ENCODE measurements around the gene CCDC91. TPM values are rescaled to one million over a fixed set of nuclear protein-coding genes. Genes with fewer than 3 reads are reported as not detected.

CCDC91 gene
- polyA plus RNA-seq (2012; ENCODE audit: insufficient read depth, insufficient read length, low read depth), result 23.5 TPM

GRCh38 chr12:28190321-28191050 is at the start of gene CCDC91:
TSS of gene CCDC91 (plus strand) at chr12:28190456. CDS start at chr12:28257216, 66,760 bp downstream.
- H3K4me1 ChIP-seq, result no peaks in the 10 kb centered on the region
- TF ChIP-seq CTCF (IDR thresholded peaks at IDR 0.05; ENCODE audit: low read depth, low read length), result no peak
- H3K9me3 ChIP-seq, result no peaks in the 10 kb centered on the region
- H3K36me3 ChIP-seq, result no peaks in the 10 kb centered on the region
- peak within 1 kb of the TSS; percentile 77 for H3K4me3 ChIP-seq (ENCODE audit: low read depth, low read length)
- peak; percentile 86 for DNase-seq
- no peaks in the 10 kb centered on the region for H3K27me3 ChIP-seq

- no peaks in the 10 kb centered on the region; the same call in 1 of the 2 replicates for H3K27me3 ChIP-seq
- TF ChIP-seq CTCF (IDR thresholded peaks at IDR 0.05; ENCODE audit: low read depth, low read length), result no peak
- H3K36me3 ChIP-seq, result no peaks in the 10 kb centered on the region
- H3K4me1 ChIP-seq, result no peaks in the 10 kb centered on the region
- H3K9me3 ChIP-seq, result no peaks in the 10 kb centered on the region
- H3K4me3 ChIP-seq (ENCODE audit: low read depth, low read length), result no peak overlapping the region
- no peak for DNase-seq
Measured at GRCh38 chr12:28144059-28144458, 46.2 kb upstream of the CCDC91 start.

GRCh38 chr12:28144532-28144931 is 45.7 kb upstream of the CCDC91 start:
- H3K4me3 ChIP-seq (ENCODE audit: low read depth, low read length), result no peak overlapping the region
- H3K36me3 ChIP-seq, result no peaks in the 10 kb centered on the region
- TF ChIP-seq CTCF (IDR thresholded peaks at IDR 0.05; ENCODE audit: low read depth, low read length), result no peak
- H3K9me3 ChIP-seq, result no peaks in the 10 kb centered on the region
- no peaks in the 10 kb centered on the region for H3K4me1 ChIP-seq
- H3K27me3 ChIP-seq, result no peaks in the 10 kb centered on the region; the same call in 1 of the 2 replicates
- DNase-seq, result no peak

- Histone ChIP-seq H3K4me1 (no peaks in the 10 kb centered on the region), H3K4me3 (ENCODE audit: low read depth, low read length) (no peak overlapping the region), H3K27me3 (no peaks in the 10 kb centered on the region; the same call in 1 of the 2 replicates), H3K9me3 (no peaks in the 10 kb centered on the region), H3K36me3 (no peaks in the 10 kb centered on the region)
- no peak for TF ChIP-seq CTCF (IDR thresholded peaks at IDR 0.05; ENCODE audit: low read depth, low read length)
- no peak for DNase-seq
Measured at GRCh38 chr12:28145216-28145615, 45.0 kb upstream of the CCDC91 start.

- no peak for DNase-seq
- Histone ChIP-seq H3K27me3 (no peaks in the 10 kb centered on the region), H3K9me3 (no peaks in the 10 kb centered on the region), H3K4me3 (ENCODE audit: low read depth, low read length) (no peak overlapping the region), H3K4me1 (no peaks in the 10 kb centered on the region), H3K36me3 (no peaks in the 10 kb centered on the region)
- no peak for TF ChIP-seq CTCF (IDR thresholded peaks at IDR 0.05; ENCODE audit: low read depth, low read length)
Measured at GRCh38 chr12:28149279-28149678, 41.0 kb upstream of the CCDC91 start.

GRCh38 chr12:28156362-28156761 is 33.9 kb upstream of the CCDC91 start:
- H3K9me3 ChIP-seq, result no peaks in the 10 kb centered on the region
- no peak for DNase-seq
- peaks cover 5% of the 10 kb centered on the region for H3K4me1 ChIP-seq
- TF ChIP-seq CTCF (IDR thresholded peaks at IDR 0.05; ENCODE audit: low read depth, low read length), result no peak
- H3K4me3 ChIP-seq (ENCODE audit: low read depth, low read length), result no peak overlapping the region
- H3K36me3 ChIP-seq, result no peaks in the 10 kb centered on the region
- no peaks in the 10 kb centered on the region for H3K27me3 ChIP-seq
